Activated CD8-positive, alpha-beta memory T cell treated with anti-CD3 and anti-CD28 coated beads, Interleukin-2, amount 50 U/mL, for 4 hours (primary cell): ENCODE results near the gene MARCKS.
"Not testable (repeated sequence)": the region's sequence is repeated elsewhere in the genome, so short reads cannot be mapped to it uniquely, and the experiment has no call there.

Experiments
- DNase-seq: peaks from one replicate; pipeline ENCODE4 v3.0.0-alpha.2; 2020

Gene MARCKS

DNA sequence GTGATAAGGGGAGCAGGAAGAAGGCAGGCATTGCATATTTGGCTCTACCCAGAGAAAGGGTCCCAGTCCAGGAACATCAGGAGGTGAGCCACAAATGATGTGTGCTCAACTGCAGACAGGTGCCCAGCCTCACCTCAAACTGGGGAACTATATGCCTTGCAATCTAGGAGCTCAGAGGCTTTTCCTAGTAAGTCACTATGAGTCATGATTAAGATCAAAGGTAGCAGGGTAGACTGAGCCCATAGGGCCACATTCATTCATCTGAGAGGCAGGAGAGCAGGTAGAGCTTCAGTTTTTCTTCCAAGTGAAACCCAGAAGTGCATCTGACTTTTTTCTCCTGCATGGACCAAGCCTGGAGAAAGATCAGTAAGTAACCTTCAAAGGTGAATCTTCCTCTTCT, 31.3 kb downstream of the MARCKS start:
- DNase-seq, result no peak

DNA sequence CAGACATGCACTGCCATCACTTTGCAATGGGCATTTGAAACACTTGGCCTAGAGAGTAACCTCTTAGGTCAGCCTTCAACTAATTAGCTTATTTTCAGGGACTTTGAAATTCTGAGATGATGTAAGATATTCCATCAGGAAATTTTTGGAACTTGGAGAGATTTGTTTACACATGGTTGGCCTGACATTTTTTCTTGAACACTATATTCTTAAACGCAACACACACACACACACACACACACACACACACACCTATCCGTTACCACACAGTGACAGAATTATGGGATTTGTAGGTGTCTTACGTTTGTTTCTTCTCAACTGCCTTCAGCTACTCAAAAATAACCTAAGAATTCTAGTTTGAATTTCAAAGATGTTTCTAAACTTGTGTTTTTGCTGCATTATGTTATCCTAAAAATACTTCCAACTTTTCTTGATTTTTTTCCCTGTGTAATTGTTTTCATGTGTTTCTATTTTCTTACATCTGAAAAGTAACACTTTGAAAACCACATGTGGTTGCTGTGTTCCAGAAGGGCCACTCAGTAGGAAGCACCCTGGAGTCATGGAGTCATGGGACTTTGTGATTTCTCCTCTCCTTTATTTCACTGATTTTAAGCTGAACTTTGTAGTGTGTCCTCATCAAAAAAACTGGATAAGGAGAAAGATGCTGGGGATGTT, 31.9 kb downstream of the MARCKS start:
- DNase-seq, result no peak

DNA sequence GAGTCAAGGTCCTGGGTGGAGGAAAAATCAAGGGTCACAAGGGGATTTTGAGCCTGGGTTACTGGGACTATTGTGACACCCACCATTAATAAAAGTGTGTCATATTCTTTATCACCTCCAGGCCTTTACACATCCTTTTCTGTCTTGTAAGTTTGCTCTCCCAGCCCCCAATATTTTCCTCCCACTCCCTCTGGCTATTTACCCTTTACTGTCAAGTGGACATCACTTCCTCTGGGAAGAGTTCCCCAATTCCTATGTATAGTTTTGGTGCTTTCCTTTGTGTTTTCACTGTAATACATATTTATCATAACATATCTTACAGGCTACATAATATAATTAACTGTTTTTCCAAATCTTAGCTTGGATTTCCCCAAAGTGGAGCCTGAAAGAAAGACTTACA, 36.3 kb downstream of the MARCKS start:
- DNase-seq, result no peak

DNA sequence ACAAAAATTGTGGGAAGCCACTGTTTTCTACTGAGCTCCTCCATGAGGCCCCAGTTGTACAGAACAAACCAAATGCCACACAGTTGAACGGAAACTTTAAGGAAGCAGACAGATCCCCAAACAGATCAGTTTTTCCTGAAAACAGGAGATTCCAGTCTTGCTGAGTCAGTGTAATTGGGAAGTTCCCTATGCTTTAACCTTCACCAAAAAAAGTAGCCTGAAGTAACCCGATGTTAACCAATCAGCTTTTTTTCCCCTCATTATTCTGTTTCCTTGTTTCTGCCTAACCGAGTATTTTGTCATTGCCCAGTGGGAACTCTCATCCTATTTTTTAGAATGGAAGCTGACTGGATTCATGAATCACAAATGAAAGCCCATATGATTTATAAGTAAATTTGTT, 36.7 kb downstream of the MARCKS start:
- no peak for DNase-seq

DNA sequence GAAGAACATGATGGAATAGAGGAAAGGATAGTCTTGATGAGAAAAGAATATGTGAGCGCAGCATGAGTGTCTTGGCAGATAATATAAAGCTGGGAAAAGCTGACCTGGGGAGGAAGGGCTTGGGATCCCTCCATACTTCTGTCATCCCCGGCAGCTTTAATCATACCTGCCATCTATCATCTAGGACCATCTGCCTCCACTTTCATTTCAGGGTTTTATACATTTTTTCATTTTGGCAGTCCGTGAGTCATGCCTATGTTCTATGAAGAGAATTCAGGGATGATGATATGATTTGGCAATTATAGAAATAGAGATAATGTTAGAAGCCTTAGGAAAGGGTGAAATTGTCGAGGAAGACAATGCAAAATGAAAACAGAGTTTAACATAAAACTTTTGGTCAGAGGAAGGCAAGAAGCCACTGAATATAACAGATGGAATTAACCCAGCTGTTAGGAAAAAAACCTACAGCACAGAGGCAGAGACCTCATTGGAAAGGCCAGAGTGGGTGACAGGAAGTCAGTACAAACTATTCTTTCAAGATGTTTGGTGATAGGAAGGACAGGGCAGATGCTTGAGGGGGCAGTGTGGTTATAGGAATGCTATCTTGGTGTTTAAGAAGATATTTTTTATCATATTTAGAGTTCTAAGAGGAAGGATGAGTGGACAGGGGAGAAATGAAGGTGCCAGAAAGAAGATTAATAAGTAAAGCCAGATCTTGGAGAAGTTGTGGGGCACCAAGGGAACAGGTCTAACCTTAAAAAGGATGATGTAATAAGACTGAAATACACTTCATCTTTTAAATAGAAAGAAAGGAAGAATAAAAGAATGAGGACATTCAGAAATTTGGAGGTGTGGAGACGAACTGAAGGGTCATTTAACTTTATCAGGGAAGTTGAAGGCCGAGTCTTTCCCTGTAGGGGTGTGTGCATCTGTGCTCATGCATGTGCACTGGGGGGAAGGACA, 37.8 kb downstream of the MARCKS start:
- no peak for DNase-seq

DNA sequence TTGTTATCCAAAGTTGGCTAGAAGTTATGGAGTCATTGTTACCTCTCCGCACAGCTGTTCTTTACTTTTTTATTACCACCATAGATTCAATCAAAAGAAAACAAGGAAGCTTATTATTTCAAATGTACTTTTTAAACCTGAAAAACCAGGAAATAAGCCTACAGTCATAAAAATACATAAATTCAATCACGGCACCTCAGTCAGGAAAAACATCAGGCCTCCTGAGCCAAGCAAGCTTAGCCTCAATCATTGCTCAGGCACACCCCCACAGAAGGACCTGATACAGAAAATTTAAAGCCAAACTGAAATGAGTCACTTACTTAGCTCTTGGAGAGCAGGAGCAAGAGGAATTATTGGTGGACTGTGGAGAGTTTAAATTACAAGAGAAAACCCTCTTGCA, 44.3 kb downstream of the MARCKS start:
- no peak for DNase-seq

DNA sequence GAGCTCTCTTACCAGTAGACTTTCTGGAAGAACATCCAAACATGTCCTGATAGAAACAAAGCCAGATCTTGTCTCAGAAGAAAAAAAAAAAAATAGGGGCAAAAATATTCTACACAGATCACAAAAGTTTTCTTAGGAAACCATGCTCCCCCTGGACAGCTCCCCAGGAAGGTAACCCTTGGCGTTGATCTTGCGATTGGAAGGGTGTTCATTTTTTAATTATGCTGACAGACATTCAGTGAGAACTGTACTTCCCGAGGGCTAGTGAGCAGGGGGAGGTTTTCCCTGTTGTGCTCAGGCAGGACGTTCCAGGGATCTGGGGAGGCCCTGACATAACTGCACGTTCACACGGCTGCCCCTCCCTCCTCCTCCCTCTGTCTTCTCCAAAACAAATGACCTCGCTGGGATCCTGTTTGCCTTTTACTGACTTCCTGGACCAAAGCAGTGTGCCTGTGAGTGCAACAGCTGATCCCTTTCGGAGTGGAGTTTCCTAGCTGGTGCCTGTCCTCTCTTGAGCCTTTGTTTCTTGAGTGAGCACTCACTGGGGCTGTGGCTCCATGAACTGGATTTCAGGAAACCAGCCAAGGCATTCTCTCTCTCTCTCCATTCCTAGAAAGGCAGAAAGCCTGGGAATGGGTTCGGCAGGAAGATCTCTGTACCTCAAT, 46.7 kb downstream of the MARCKS start:
- DNase-seq, result no peak

DNA sequence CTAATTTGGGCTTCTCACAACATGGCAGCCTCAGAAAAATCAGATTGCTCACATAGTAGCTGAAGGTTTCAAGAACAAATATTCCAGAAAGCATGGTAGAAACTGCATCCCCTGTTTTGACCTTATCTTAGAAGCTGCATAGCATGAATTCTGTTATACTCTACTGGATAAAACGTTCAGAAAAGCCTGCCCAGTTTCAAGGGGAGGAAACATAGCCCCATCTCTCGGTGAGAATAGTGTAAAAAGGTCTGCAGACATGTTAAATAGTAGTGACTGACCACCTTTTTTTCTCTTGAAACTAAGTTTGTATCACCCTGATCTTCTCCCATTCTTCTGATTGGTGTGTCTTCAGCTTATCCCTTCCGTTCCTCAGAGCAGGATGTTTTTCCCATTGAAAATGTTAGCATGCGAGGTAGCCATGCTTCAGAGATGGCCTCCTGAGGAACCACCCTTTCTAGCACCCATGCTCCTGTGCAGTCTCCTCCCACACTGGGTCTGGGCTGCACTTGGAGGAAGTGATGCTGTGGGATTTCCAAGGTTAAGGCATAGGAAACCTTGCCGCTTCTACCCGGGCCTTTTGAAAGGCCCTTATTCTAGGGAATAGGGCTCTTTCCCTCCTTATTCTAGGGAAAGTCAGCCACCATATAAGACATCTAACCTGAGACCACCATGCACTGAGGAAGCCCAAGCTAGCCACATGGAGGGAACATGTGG, 50.1 kb downstream of the MARCKS start:
- DNase-seq, result no peak

DNA sequence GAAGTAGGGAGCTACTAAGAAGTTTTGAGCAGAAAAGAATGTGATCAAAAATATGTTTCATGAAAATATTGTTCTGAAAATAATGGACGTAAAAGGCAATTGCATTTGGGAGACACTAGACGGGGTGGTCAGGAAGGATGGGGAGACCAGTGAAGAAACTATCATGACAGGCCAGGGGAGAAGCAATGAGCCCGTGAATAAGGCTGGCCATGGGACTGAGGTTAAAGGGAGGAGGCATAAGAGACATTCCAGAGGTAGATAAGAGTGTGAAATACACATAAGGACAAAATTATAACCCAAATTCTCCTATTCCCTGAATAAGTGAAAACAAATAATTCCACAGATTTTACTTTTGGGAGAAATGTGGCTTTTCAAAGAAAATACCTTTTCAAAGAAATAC, 51.7 kb downstream of the MARCKS start:
- no peak for DNase-seq

DNA sequence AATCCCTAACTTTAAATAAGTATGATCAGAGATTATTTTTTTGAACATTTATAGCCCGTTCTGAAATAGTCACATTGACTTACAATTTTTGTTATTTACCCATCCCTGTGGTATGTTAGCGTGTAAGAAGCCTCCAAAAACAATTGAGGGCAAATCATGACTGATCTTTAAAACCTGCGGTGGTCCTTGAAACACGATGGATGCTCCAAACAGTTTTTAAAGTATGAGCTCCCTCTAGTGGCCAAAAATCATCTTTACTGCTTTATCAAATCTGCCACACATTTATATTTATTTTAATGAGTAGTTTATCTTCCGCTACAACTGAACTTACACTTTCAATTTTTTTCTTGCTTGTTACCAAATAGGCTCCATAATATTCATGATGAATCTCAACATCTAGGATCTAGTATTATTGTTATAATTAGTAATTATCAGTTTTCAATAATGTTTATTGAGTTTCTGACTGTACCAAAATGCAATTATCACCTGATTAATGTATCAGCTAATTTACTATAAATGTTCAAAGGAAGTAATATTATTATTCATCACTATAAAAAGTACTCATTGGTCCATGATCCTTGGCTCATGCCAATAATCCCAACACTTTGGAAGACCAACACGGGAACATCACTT, 52.2 kb downstream of the MARCKS start:
- no peak for DNase-seq

DNA sequence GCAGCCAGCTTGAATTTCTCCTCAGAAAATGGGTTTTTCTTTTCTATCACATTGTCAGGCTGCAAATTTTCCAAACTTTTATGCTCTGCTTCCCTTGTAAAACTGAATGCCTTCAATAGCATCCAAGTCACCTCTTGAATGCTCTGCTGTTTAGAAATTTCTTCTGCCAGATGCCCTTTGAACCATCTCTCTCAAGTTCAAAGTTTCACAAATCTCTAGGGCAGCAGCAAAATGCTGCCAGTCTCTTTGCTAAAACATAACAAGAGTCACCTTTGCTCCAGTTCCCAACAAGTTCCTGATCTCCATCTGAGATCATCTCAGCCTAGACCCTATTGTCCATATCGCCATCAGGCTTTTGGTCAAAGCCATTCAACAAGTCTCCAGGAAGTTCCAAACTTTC, 53.1 kb downstream of the MARCKS start:
- DNase-seq, result not testable (repeated sequence)
